A549 (cell line): Measurements from ENCODE around the gene DHTKD1. TPM values are rescaled to one million over a fixed set of nuclear protein-coding genes. Genes with fewer than 3 reads are reported as not detected.

Experiments
- ATAC-seq, 2 experiments: fragments of 200-7000 bp in 1 of 2; fragments of >200 bp in 1 of 2; cut with Nextera tagmentation in 1 of 2; cut with Tn5 transposase in 1 of 2; 3 replicates each; pipeline versions ENCODE4 v1.8.0 to v1.9.1; 2018 to 2020; ENCODE audit warnings: mild to moderate bottlenecking in 1 of 2, moderate library complexity in 1 of 2
- CTCF ChIA-PET: fragments of 300-600 bp; sonication (Branson Sonifier 250); formaldehyde crosslinking; extraction: SDS; loops from one replicate; lab custom pipeline; 2021; ENCODE audit warnings: antibody characterized with exemption, inconsistent platforms; lab: Yijun Ruan, JAX
- POLR2A ChIA-PET: fragments of 350-600 bp; formaldehyde crosslinking; extraction: SDS; loops from one replicate; lab custom pipeline; 2021; ENCODE audit warnings: antibody characterized with exemption, inconsistent platforms; lab: Yijun Ruan, JAX
- DNase-seq, 2 experiments: peaks; one replicate each; pipeline versions ENCODE4 v3.0.0 to v3.0.0-alpha.2; 2011 to 2016; ENCODE audit warnings: low read depth in 1 of 2, low spot score in 1 of 2
- FAIRE-seq: peaks from 2 replicates; lab custom pipeline; 2011; peaks lifted over from hg19 to GRCh38; lab: Jason Lieb, UNC
- H3K27ac ChIP-seq, 2 experiments: fragments of >200 bp; sonication (Bioruptor Twin); formaldehyde crosslinking; 3 replicates each; pipeline ENCODE4 v1.5.1; 2016 to 2017
- H3K4me1 ChIP-seq: fragments of >200 bp; sonication (Bioruptor Twin); formaldehyde crosslinking; 3 replicates; pipeline ENCODE4 v1.6.1; 2016
- H3K4me2 ChIP-seq: fragments of >200 bp; sonication (Bioruptor Twin); formaldehyde crosslinking; 3 replicates; pipeline ENCODE4 v1.6.1; 2016
- H3K4me3 ChIP-seq: fragments of >200 bp; sonication (Bioruptor Twin); formaldehyde crosslinking; 3 replicates; pipeline ENCODE4 v1.5.1; 2016
- H3K9me3 ChIP-seq: fragments of >200 bp; sonication (Bioruptor Twin); formaldehyde crosslinking; 3 replicates; pipeline ENCODE4 v1.6.1; 2016
- ATOH8 ChIP-seq: fragments of 250-450 bp; sonication (Bioruptor Pico); IDR thresholded peaks from 2 replicates; pipeline ENCODE4 v1.5.0; 2020; ENCODE audit warnings: low read depth, mild to moderate bottlenecking, moderate library complexity
- CBX2 ChIP-seq: fragments of 200-600 bp; sonication (generic); IDR thresholded peaks from 2 replicates; pipeline ENCODE4 v1.6.1; 2016; ENCODE audit warnings: low read depth, mild to moderate bottlenecking, borderline replicate concordance
- CBX8 ChIP-seq: fragments of 200-600 bp; sonication (generic); IDR thresholded peaks from 2 replicates; pipeline ENCODE4 v1.6.1; 2016
- CEBPB ChIP-seq, 2 experiments: fragments of >200 bp in 1 of 2; sonication (Bioruptor Twin) in 1 of 2; formaldehyde crosslinking in 1 of 2; IDR thresholded peaks; 2 replicates each; pipeline ENCODE4 v1.6.1; 2012 to 2016
- CHD4 ChIP-seq: fragments of 200-600 bp; sonication (generic); IDR thresholded peaks from 2 replicates; pipeline ENCODE4 v1.6.1; 2016; ENCODE audit warnings: antibody characterized with exemption, mild to moderate bottlenecking, borderline replicate concordance
- EHF ChIP-seq: fragments of 250-450 bp; sonication (Bioruptor Pico); IDR thresholded peaks from 2 replicates; pipeline ENCODE4 v1.5.0; 2020; ENCODE audit warnings: mild to moderate bottlenecking
- EP300 ChIP-seq, 2 experiments: fragments of >200 bp; sonication (Bioruptor Twin); formaldehyde crosslinking; IDR thresholded peaks; 2 replicates in 1 of 2; 3 replicates in 1 of 2; pipeline ENCODE4 v1.6.1; 2016 to 2017
- ESRRA ChIP-seq: fragments of 150-350 bp; IDR thresholded peaks from 2 replicates; pipeline ENCODE4 v1.6.1; 2014; ENCODE audit warnings: mild to moderate bottlenecking, low read length, borderline replicate concordance
- GATA3 ChIP-seq: IDR thresholded peaks from 2 replicates; pipeline ENCODE4 v1.6.1; 2012; ENCODE audit warnings: borderline replicate concordance
- HDAC2 ChIP-seq: fragments of 200-600 bp; sonication (generic); IDR thresholded peaks from 2 replicates; pipeline ENCODE4 v1.6.1; 2016
- HOXA7 ChIP-seq: fragments of 250-450 bp; sonication (Bioruptor Pico); IDR thresholded peaks from 2 replicates; pipeline ENCODE4 v1.5.0; 2020; ENCODE audit warnings: mild to moderate bottlenecking, moderate library complexity
- HOXB13 ChIP-seq: fragments of 250-450 bp; sonication (Bioruptor Pico); IDR thresholded peaks from 2 replicates; pipeline ENCODE4 v1.5.0; 2020; ENCODE audit warnings: low read depth, mild to moderate bottlenecking, moderate library complexity
- HOXB5 ChIP-seq: fragments of 250-450 bp; sonication (Bioruptor Pico); IDR thresholded peaks from 2 replicates; pipeline ENCODE4 v1.5.0; 2020; ENCODE audit warnings: mild to moderate bottlenecking, moderate library complexity
- JUN ChIP-seq, 2 experiments: fragments of >200 bp; sonication (Bioruptor Twin); formaldehyde crosslinking; IDR thresholded peaks; 2 replicates in 1 of 2; 3 replicates in 1 of 2; pipeline ENCODE4 v1.6.1; 2016 to 2017
- KDM1A ChIP-seq: fragments of 200-600 bp; sonication (generic); IDR thresholded peaks from 2 replicates; pipeline ENCODE4 v1.6.1; 2016; ENCODE audit warnings: low read depth, mild to moderate bottlenecking
- KDM5A ChIP-seq: fragments of 200-600 bp; sonication (generic); IDR thresholded peaks from 2 replicates; pipeline ENCODE4 v1.6.1; 2016; ENCODE audit warnings: antibody characterized with exemption, mild to moderate bottlenecking
- MAFK ChIP-seq: fragments of 450-650 bp; IDR thresholded peaks from 2 replicates; pipeline ENCODE4 v1.6.1; 2014; ENCODE audit not compliant: partially characterized antibody
- POLR2A ChIP-seq: IDR thresholded peaks from 2 replicates; pipeline ENCODE4 v1.6.1; 2012; ENCODE audit warnings: mild to moderate bottlenecking, low read length
- RAD21 ChIP-seq, 2 experiments: fragments of >200 bp in 1 of 2; sonication (Bioruptor Twin) in 1 of 2; formaldehyde crosslinking in 1 of 2; IDR thresholded peaks in 1 of 2; conservative IDR thresholded peaks in 1 of 2; 2 replicates in 1 of 2; 3 replicates in 1 of 2; pipeline ENCODE4 v1.6.1; 2012 to 2018; ENCODE audit warnings: inconsistent platforms in 1 of 2
- RARB ChIP-seq: fragments of 250-450 bp; sonication (Bioruptor Pico); IDR thresholded peaks from 2 replicates; pipeline ENCODE4 v1.8.0; 2021; ENCODE audit warnings: mild to moderate bottlenecking, moderate library complexity
- RFX5 ChIP-seq: fragments of 450-650 bp; IDR thresholded peaks from 2 replicates; pipeline ENCODE4 v1.7.1; 2014; ENCODE audit warnings: antibody characterized with exemption, mild to moderate bottlenecking, moderate library complexity
- RNF2 ChIP-seq: fragments of 200-600 bp; sonication (generic); IDR thresholded peaks from 2 replicates; pipeline ENCODE4 v1.6.1; 2016; ENCODE audit warnings: low read depth, mild to moderate bottlenecking, antibody characterized with exemption, moderate library complexity, borderline replicate concordance
- SREBF2 ChIP-seq: fragments of 450-650 bp; IDR thresholded peaks from 2 replicates; pipeline ENCODE4 v1.6.1; 2014; ENCODE audit warnings: mild to moderate bottlenecking, moderate library complexity
- ZNF302 ChIP-seq: fragments of 250-450 bp; sonication (Bioruptor Pico); IDR thresholded peaks from 2 replicates; pipeline ENCODE4 v1.9.0; 2021; ENCODE audit warnings: inconsistent platforms, mild to moderate bottlenecking, moderate library complexity
- WGBS: methylation state at CpG from one replicate; pipeline ENCODE4 v1.1.6; 2017; ENCODE audit errors: missing lambda C conversion rate; 5-methylcytosine and 5-hydroxymethylcytosine counted together
- polyA plus RNA-seq, 4 experiments: library from polyadenylated mRNA; depleted of rRNA in 3 of 4; stranded (reverse); fragments of >200 nt; fragmentation: RNase III in 1 of 4; extraction: RNeasy Plus Mini Kit Qiagen cat#74134 plus additional on column Dnase treatment in 1 of 4; gene quantifications; 2 replicates in 3 of 4; 3 replicates in 1 of 4; pipeline ENCODE4 v1.2.3, GENCODE V29; 2011 to 2017
- TF ChIP-seq, protein P1 (sequence below): IDR thresholded peaks from 2 replicates; pipeline ENCODE4 v1.6.1; 2012
- TF ChIP-seq, protein P2 (sequence below): fragments of >200 bp; sonication (Bioruptor Twin); formaldehyde crosslinking; IDR thresholded peaks from 2 replicates; pipeline ENCODE4 v1.6.1; 2016
- TF ChIP-seq, protein P3 (sequence below): fragments of 450-650 bp; IDR thresholded peaks from 2 replicates; pipeline ENCODE4 v1.6.1; 2014; ENCODE audit warnings: antibody characterized with exemption

Gene DHTKD1
- polyA plus RNA-seq, 2 of the 4 experiments (the other 2 are of a cell fraction): 11.9 to 23.0 TPM

DNA sequence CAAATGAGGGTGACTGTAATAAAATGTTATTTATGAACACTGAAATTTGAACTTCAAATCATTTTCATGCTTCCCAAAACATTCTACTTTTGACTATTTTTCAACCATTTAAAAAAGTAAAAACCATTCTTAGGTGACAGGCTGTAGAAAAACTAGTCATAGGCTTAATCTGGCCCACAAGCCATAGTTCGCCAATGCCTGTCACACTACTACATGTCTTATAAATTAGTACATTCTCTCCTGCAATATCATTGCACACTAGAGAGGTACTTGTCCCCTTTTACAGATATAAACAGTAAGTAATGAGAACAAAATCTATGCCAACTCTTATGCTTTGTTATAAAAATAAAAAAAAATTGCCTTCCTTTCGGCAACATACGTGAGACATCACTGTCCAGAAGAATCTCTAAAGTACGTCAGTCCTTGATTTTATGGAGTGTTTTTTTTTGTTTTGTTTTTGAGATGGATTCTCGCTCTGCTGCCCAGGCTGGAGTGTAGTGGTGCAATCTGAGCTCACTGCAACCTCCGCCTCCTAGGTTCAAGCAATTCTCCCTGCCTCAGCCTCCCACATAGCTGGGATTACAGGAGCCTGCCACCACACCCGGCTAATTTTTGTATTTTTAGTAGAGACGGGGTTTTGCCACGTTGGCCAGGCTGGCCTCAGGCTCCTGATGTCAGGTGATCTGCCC, 49.3 kb upstream of the DHTKD1 start:
- peak; percentile 65 for FAIRE-seq
- Histone ChIP-seq H3K27ac (no peak overlapping the region), H3K4me3 (no peak overlapping the region), H3K4me1 (peaks cover 21% of the 10 kb centered on the region; the same call in 2 of the 3 replicates), H3K4me2 (no peak overlapping the region), H3K9me3 (no peaks in the 10 kb centered on the region)
- ChIA-PET POLR2A (no interaction called here), CTCF (no interaction called here)
- no peak for ATAC-seq
- WGBS: 89% methylated on average over 9 of the region's 9 CpGs
- TF ChIP-seq GATA3: no peak
- TF ChIP-seq ATOH8 (CRISPR knock-in tag): no peak
- no peak for TF ChIP-seq JUN (IDR thresholded peaks at IDR 0.05)
- no peak for TF ChIP-seq RARB (CRISPR knock-in tag)
- no peak for TF ChIP-seq MAFK
- TF ChIP-seq POLR2A: no peak
- TF ChIP-seq CEBPB (IDR thresholded peaks at IDR 0.05): no peak
- DNase-seq: no peak

DNA sequence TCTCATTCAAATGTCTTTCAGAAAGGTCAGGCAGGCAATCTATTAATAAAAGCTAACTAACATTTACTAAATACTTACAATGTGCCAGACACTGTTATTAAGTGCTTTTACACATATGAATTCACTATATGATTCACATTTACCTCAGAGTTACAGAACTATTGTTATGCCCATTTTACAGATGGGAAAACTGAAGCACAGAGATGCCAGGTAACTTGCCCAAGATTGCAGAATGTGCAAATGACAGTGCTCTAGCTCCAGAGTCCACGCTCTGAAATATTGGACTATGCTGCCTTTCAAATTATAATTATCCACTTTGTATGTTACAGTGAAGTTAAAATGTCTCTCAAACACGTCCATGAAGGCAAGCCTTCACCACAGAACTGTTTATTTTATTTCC, 48.2 kb upstream of the DHTKD1 start:
- WGBS: 88% methylated on average over 2 of the region's 2 CpGs
- DNase-seq: no peak
- ATAC-seq: no peak
- Histone ChIP-seq H3K9me3 (no peaks in the 10 kb centered on the region), H3K4me1 (peaks cover 21% of the 10 kb centered on the region; the same call in 2 of the 3 replicates), H3K4me2 (no peak overlapping the region), H3K4me3 (no peak overlapping the region)
- FAIRE-seq: no peak
- POLR2A ChIA-PET: no interaction called here
- CTCF ChIA-PET: no interaction called here
- TF ChIP-seq ESRRA (no peak), HOXA7 (no peak), RFX5 (no peak), CBX8 (no peak), CEBPB (IDR thresholded peaks at IDR 0.05) (no peak), KDM1A (0 out of 2 replicates have a peak, but pooled peaks have one; percentile 67), HDAC2 (0 out of 2 replicates have a peak, but pooled peaks have one; percentile 44), SREBF2 (no peak)
- TF ChIP-seq, protein P1, sequence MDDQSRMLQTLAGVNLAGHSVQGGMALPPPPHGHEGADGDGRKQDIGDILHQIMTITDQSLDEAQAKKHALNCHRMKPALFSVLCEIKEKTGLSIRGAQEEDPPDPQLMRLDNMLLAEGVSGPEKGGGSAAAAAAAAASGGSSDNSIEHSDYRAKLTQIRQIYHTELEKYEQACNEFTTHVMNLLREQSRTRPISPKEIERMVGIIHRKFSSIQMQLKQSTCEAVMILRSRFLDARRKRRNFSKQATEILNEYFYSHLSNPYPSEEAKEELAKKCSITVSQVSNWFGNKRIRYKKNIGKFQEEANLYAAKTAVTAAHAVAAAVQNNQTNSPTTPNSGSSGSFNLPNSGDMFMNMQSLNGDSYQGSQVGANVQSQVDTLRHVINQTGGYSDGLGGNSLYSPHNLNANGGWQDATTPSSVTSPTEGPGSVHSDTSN: no peak
- TF ChIP-seq, all 56 proteins: peak for 2
- no peak overlapping the region for H3K27ac ChIP-seq

- TF ChIP-seq HOXB5 (CRISPR knock-in tag): no peak
- no peak for TF ChIP-seq CHD4
- no peak for TF ChIP-seq RNF2
- no peak for TF ChIP-seq GATA3
- no peak for TF ChIP-seq RAD21 (conservative IDR thresholded peaks at IDR 0.05 in 1 of 2, IDR thresholded peaks at IDR 0.05 in 1 of 2)
- TF ChIP-seq, protein P2, sequence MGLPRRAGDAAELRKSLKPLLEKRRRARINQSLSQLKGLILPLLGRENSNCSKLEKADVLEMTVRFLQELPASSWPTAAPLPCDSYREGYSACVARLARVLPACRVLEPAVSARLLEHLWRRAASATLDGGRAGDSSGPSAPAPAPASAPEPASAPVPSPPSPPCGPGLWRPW: no peak
- TF ChIP-seq RFX5: no peak
- no peak for TF ChIP-seq KDM5A
- no peak for TF ChIP-seq CBX2
- no peak for TF ChIP-seq HOXB13 (CRISPR knock-in tag)
- TF ChIP-seq, protein P3, sequence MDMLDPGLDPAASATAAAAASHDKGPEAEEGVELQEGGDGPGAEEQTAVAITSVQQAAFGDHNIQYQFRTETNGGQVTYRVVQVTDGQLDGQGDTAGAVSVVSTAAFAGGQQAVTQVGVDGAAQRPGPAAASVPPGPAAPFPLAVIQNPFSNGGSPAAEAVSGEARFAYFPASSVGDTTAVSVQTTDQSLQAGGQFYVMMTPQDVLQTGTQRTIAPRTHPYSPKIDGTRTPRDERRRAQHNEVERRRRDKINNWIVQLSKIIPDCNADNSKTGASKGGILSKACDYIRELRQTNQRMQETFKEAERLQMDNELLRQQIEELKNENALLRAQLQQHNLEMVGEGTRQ: no peak
- no peak for TF ChIP-seq EP300 (IDR thresholded peaks at IDR 0.05)
- no peak for TF ChIP-seq EHF (CRISPR knock-in tag)
- no peak for TF ChIP-seq ZNF302
- DNase-seq: no peak
- ATAC-seq: no peak
- CTCF ChIA-PET: no interaction called here
- FAIRE-seq: no peak
- peak overlapping the region; percentile 27; the same call in 1 of the 3 replicates for H3K4me2 ChIP-seq
- no peaks in the 10 kb centered on the region for H3K9me3 ChIP-seq
- no peak overlapping the region for H3K4me3 ChIP-seq
- H3K4me1 ChIP-seq: peaks cover 21% of the 10 kb centered on the region; the same call in 2 of the 3 replicates
- H3K27ac ChIP-seq: no peak overlapping the region
- 67% methylated on average over 1 of the region's 1 CpG for WGBS
- POLR2A ChIA-PET: no interaction called here
Measured at GRCh38 chr10:12022580-12023257, 46.0 kb upstream of the DHTKD1 start.
